MCF 10A (cell line): ENCODE measurements around the gene AUH. TPM values are rescaled to one million over a fixed set of nuclear protein-coding genes. Genes with fewer than 3 reads are reported as not detected.

Experiments used
- BruUV-seq: library from RNA; stranded (reverse); fragments of 400-500 nt; replicated peaks from 2 replicates; lab custom pipeline; 2021; lab: Mats Ljungman, UMichigan
- CTCF ChIA-PET: fragments of 300-600 bp; sonication (Branson Sonifier 250); formaldehyde crosslinking; extraction: SDS; loops from one replicate; lab custom pipeline; 2021; ENCODE audit warnings: antibody characterized with exemption, inconsistent platforms; lab: Yijun Ruan, JAX
- POLR2A ChIA-PET: fragments of 300-600, 350-650 bp; sonication (Branson Sonifier 250); formaldehyde crosslinking; extraction: SDS; loops from one replicate; lab custom pipeline; 2020; ENCODE audit warnings: antibody characterized with exemption, inconsistent platforms; lab: Yijun Ruan, JAX
- DNase-seq: peaks from one replicate; pipeline ENCODE4 v3.0.0-alpha.2; 2018; ENCODE audit not compliant: unreplicated experiment
- H3K27ac Mint-ChIP-seq: one replicate; pipeline ENCODE4 v1.8.0; 2022; ENCODE audit warnings: mild to moderate bottlenecking, low read depth, mixed read lengths; ENCODE audit not compliant: unreplicated experiment
- H3K27me3 Mint-ChIP-seq: one replicate; pipeline ENCODE4 v1.8.0; 2022; ENCODE audit warnings: mixed read lengths; ENCODE audit not compliant: insufficient read depth, unreplicated experiment
- H3K36me3 Mint-ChIP-seq: one replicate; pipeline ENCODE4 v1.8.0; 2022; ENCODE audit warnings: mild to moderate bottlenecking, moderate library complexity, mixed read lengths; ENCODE audit not compliant: insufficient read depth, unreplicated experiment
- H3K4me1 Mint-ChIP-seq: one replicate; pipeline ENCODE4 v1.8.0; 2022; ENCODE audit warnings: mixed read lengths; ENCODE audit not compliant: insufficient read depth, unreplicated experiment
- H3K4me3 Mint-ChIP-seq: one replicate; pipeline ENCODE4 v1.8.0; 2022; ENCODE audit warnings: mild to moderate bottlenecking, moderate library complexity, mixed read lengths; ENCODE audit not compliant: unreplicated experiment
- H3K9me3 Mint-ChIP-seq: one replicate; pipeline ENCODE4 v1.8.0; 2022; ENCODE audit warnings: mixed read lengths; ENCODE audit not compliant: unreplicated experiment
- CTCF ChIP-seq: fragments of 200-600 bp; IDR thresholded peaks from one replicate; pipeline ENCODE4 v1.8.0; 2022; ENCODE audit warnings: antibody characterized with exemption, mild to moderate bottlenecking; ENCODE audit not compliant: unreplicated experiment
- intact Hi-C: fragments of 100-400 bp; cut with micrococcal nuclease; formaldehyde crosslinking; loops from 2 replicates; pipeline ENCODE4 v1.14.1; 2022
- total RNA-seq: library from RNA; stranded (reverse); gene quantifications from 2 replicates; pipeline ENCODE4 v1.2.3, GENCODE V29; 2022

Gene AUH
- total RNA-seq, 1 experiment from 2014 or later = 20.9 TPM

GRCh38 chr9:91179237-91180138 lies 182.2 kb downstream of the AUH start:
- ChIA-PET CTCF (no interaction called here), POLR2A (interaction anchor here (1.0 to 2.3 kb wide), 3 partner anchors 13 to 17 kb away, joined by 3 to 12 read pairs (median 4); no protein-coding TSS in a partner anchor)
- Mint-ChIP-seq H3K4me1 (peaks cover 48% of the 10 kb centered on the region), H3K9me3 (no peaks in the 10 kb centered on the region), H3K27ac (peak overlapping the region; percentile 11), H3K36me3 (no peaks in the 10 kb centered on the region), H3K27me3 (no peaks in the 10 kb centered on the region), H3K4me3 (no peak overlapping the region)
- no TSS peak for BruUV-seq
- intact Hi-C loops = no loop called here
- no peak for TF ChIP-seq CTCF
- DNase-seq = no peak

GRCh38 chr9:91178281-91179236 lies 183.2 kb downstream of the AUH start:
- DNase-seq = no peak
- no peaks in the 10 kb centered on the region for H3K27me3 Mint-ChIP-seq
- no peaks in the 10 kb centered on the region for H3K36me3 Mint-ChIP-seq
- BruUV-seq = no TSS peak
- no peak for TF ChIP-seq CTCF
- ChIA-PET POLR2A (interaction anchor here (0.7 to 5.3 kb wide), 33 partner anchors 9 to 259 kb away, joined by 3 to 34 read pairs (median 5); partner anchors contain the start of gene NFIL3), CTCF (interaction anchor here (1.2 to 1.8 kb wide), 6 partner anchors 21 to 264 kb away, joined by 5 to 15 read pairs (median 6); no protein-coding TSS in a partner anchor)
- peaks cover 53% of the 10 kb centered on the region for H3K4me1 Mint-ChIP-seq
- H3K27ac Mint-ChIP-seq = peak overlapping the region; percentile 89
- intact Hi-C loops = loop anchor here (1.0 kb wide), 1 partner anchor 83 kb away; no protein-coding TSS in a partner anchor
- no peaks in the 10 kb centered on the region for H3K9me3 Mint-ChIP-seq
- H3K4me3 Mint-ChIP-seq = peak overlapping the region; percentile 57

- Mint-ChIP-seq H3K4me3 (peak overlapping the region; percentile 57), H3K9me3 (no peaks in the 10 kb centered on the region)
These were observed 183.9 kb downstream of the AUH start for GRCh38 chr9:91177661-91178280.

More at GRCh38 chr9:91177661-91178280, 183.9 kb downstream of the AUH start:
- no TSS peak for BruUV-seq
- Mint-ChIP-seq H3K36me3 (no peaks in the 10 kb centered on the region), H3K27me3 (no peaks in the 10 kb centered on the region), H3K4me1 (peaks cover 50% of the 10 kb centered on the region), H3K27ac (peak overlapping the region; percentile 89)
- intact Hi-C loops = loop anchor here (1.0 kb wide), 1 partner anchor 82 kb away; no protein-coding TSS in a partner anchor
- DNase-seq = peak; percentile 94
- TF ChIP-seq CTCF = no peak
- ChIA-PET CTCF (interaction anchor here (0.6 to 1.8 kb wide), 8 partner anchors 20 to 263 kb away, joined by 3 to 15 read pairs (median 6); no protein-coding TSS in a partner anchor), POLR2A (interaction anchor here (0.6 to 5.3 kb wide), 38 partner anchors 9 to 258 kb away, joined by 3 to 34 read pairs (median 5); partner anchors contain the start of genes AUH and NFIL3)
